Stimulated activated naive CD8-positive, alpha-beta T cell treated with anti-CD3 and anti-CD28 coated beads, Interleukin-15, Interleukin-2, amounts not matched to agents 100 ng/mL and 50 ng/mL, for 24 hours (primary cell): ENCODE measurements around the gene ARIH2.
"Not testable (repeated sequence)": the region's sequence is repeated elsewhere in the genome, so short reads cannot be mapped to it uniquely, and the experiment has no call there.

Experiments used
- H3K27ac Mint-ChIP-seq: one replicate; pipeline ENCODE4 v1.8.0; 2021; ENCODE audit warnings: mild to moderate bottlenecking, mixed read lengths
- H3K27me3 Mint-ChIP-seq: one replicate; pipeline ENCODE4 v1.8.0; 2021; ENCODE audit warnings: mixed read lengths
- H3K36me3 Mint-ChIP-seq: one replicate; pipeline ENCODE4 v1.8.0; 2021; ENCODE audit warnings: low read depth, mixed read lengths
- H3K4me1 Mint-ChIP-seq: one replicate; pipeline ENCODE4 v1.8.0; 2021; ENCODE audit warnings: low read depth, mixed read lengths
- H3K4me3 Mint-ChIP-seq: one replicate; pipeline ENCODE4 v1.8.0; 2021; ENCODE audit warnings: mild to moderate bottlenecking, mixed read lengths
- H3K9me3 Mint-ChIP-seq: one replicate; pipeline ENCODE4 v1.8.0; 2021; ENCODE audit warnings: mixed read lengths

ARIH2 gene

DNA sequence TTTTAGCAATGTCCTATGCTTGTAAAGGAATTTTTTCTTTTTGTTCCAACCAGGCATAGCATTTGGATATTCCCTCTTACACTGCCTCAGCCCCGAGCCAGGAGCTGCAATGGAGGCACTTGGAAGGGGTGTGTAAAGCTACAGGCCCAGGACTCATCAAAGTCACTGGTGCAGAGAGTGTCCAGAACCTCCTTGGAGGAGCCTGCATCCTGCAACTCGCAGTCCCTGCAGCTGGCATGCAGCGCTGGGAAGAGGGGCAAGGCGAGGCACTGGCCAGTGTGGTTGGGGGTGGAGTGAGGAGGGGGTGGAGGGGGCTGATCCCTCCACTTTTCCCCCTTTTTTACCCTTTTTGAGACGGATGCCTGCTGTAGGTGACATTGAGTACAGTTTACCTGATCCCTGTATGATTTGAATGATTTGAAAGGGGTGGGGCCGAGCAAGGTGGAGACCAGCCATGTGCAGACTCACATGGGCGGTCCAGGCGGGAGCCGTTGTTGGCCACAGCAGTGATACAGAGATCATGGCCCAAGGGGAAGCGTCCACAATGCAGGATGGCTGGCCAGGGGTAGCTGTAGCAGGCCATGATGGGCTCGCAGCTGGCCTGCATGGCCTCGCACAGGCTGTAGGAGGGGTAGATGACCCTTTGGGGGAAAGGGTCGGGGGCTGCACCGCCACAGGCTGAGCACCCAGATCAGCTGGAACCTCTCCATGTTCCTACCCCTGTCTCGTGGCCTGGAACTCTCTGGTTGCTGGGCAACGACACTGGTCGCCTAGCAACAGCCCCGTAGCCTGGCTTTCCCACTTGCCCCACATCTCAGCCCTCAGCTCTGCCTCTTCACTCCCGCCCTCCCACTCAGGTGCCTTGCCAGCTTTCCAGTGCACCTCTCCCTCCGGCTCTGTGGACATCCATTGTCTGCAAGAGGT is 79.3 kb downstream of the ARIH2 start:
- no peak overlapping the region for H3K27ac Mint-ChIP-seq
- no peak overlapping the region for H3K4me3 Mint-ChIP-seq

GRCh38 chr3:48999085-48999858 is 80.6 kb downstream of the ARIH2 start:
- H3K4me1 Mint-ChIP-seq: peaks cover 10% of the 10 kb centered on the region
- H3K27ac Mint-ChIP-seq: no peak overlapping the region
- H3K36me3 Mint-ChIP-seq: peaks cover 6% of the 10 kb centered on the region
- no peak overlapping the region for H3K4me3 Mint-ChIP-seq
- no peaks in the 10 kb centered on the region for H3K27me3 Mint-ChIP-seq
- no peaks in the 10 kb centered on the region for H3K9me3 Mint-ChIP-seq

More for the DNA sequence above, 79.3 kb downstream of the ARIH2 start:
- H3K27me3 Mint-ChIP-seq: no peaks in the 10 kb centered on the region
- peaks cover 21% of the 10 kb centered on the region for H3K4me1 Mint-ChIP-seq
- H3K9me3 Mint-ChIP-seq: no peaks in the 10 kb centered on the region
- peaks cover 6% of the 10 kb centered on the region for H3K36me3 Mint-ChIP-seq

DNA sequence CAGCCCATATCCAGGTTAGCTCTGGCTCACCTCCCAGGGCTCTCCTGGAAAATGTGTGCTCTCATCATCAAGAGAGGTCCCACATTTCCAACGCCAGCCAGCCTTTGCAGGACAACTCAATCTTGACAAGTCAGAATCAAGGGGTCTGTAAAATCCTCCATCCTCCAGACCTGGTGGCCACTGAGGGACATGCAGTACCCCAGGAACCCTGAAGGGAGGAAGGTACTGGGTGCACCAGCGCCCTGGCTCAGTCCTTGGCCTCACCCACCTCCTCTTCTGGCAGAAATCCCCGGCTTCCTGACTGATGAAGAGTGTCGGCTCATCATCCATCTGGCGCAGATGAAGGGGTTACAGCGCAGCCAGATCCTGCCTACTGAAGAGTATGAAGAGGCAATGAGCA is 82.5 kb downstream of the ARIH2 start:
- Mint-ChIP-seq H3K4me3 (no peak overlapping the region), H3K36me3 (no peaks in the 10 kb centered on the region), H3K27ac (no peak overlapping the region), H3K9me3 (no peaks in the 10 kb centered on the region), H3K4me1 (peaks cover under 1% of the 10 kb centered on the region), H3K27me3 (no peaks in the 10 kb centered on the region)

- no peaks in the 10 kb centered on the region for H3K27me3 Mint-ChIP-seq
- H3K36me3 Mint-ChIP-seq: peaks cover 14% of the 10 kb centered on the region
- H3K4me3 Mint-ChIP-seq: no peak overlapping the region
- peaks cover 24% of the 10 kb centered on the region for H3K4me1 Mint-ChIP-seq
- no peaks in the 10 kb centered on the region for H3K9me3 Mint-ChIP-seq
- H3K27ac Mint-ChIP-seq: no peak overlapping the region
Measured at GRCh38 chr3:49004352-49005302, 86.0 kb downstream of the ARIH2 start.

GRCh38 chr3:49005303-49005680 is 86.7 kb downstream of the ARIH2 start:
- Mint-ChIP-seq H3K27ac (no peak overlapping the region), H3K27me3 (no peaks in the 10 kb centered on the region), H3K4me1 (peaks cover 25% of the 10 kb centered on the region), H3K4me3 (no peak overlapping the region), H3K36me3 (peaks cover 14% of the 10 kb centered on the region), H3K9me3 (no peaks in the 10 kb centered on the region)

DNA sequence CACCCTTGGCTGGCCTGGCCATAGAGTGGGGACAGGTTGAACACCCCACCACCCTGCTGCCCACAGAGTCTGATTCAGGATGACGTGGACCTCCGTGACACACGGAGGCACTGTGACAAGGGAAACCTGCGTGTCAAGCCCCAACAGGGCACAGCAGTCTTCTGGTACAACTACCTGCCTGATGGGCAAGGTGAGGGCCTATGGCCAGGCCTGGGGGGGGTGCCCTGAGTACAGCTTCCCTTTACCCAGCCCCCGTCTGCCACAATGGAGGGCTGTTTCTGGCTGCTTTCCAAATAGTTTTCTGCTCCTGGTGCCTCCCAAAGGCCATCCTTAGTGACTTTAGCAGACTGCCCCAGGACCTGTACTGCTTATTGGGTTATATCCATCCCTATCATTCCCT is 87.4 kb downstream of the ARIH2 start:
- Mint-ChIP-seq H3K27me3 (no peaks in the 10 kb centered on the region), H3K36me3 (peaks cover 14% of the 10 kb centered on the region), H3K27ac (no peak overlapping the region), H3K4me3 (peak overlapping the region; percentile 94), H3K9me3 (no peaks in the 10 kb centered on the region), H3K4me1 (peaks cover 25% of the 10 kb centered on the region)

DNA sequence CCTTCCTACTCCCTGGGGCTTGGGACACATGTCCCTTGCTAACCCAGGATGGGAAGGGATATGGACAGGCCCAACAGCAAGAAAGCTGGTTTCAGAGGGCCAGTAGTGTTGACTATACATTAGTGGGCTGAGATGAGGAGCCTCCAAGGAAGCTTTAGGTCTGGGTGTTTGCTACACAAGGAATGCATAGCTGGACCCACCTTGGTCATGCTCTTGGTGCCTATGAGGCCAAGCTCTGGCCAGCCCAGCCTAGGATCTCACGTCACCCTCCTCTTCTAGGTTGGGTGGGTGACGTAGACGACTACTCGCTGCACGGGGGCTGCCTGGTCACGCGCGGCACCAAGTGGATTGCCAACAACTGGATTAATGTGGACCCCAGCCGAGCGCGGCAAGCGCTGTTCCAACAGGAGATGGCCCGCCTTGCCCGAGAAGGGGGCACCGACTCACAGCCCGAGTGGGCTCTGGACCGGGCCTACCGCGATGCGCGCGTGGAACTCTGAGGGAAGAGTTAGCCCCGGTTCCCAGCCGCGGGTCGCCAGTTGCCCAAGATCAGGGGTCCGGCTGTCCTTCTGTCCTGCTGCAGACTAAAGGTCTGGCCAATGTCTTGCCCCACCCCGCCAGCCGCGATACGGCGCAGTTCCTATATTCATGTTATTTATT is 87.9 kb downstream of the ARIH2 start:
- Mint-ChIP-seq H3K4me1 (peaks cover 25% of the 10 kb centered on the region), H3K36me3 (peaks cover 14% of the 10 kb centered on the region), H3K27ac (peak overlapping the region; percentile 97), H3K27me3 (no peaks in the 10 kb centered on the region), H3K9me3 (no peaks in the 10 kb centered on the region), H3K4me3 (peak overlapping the region; percentile 94)

DNA sequence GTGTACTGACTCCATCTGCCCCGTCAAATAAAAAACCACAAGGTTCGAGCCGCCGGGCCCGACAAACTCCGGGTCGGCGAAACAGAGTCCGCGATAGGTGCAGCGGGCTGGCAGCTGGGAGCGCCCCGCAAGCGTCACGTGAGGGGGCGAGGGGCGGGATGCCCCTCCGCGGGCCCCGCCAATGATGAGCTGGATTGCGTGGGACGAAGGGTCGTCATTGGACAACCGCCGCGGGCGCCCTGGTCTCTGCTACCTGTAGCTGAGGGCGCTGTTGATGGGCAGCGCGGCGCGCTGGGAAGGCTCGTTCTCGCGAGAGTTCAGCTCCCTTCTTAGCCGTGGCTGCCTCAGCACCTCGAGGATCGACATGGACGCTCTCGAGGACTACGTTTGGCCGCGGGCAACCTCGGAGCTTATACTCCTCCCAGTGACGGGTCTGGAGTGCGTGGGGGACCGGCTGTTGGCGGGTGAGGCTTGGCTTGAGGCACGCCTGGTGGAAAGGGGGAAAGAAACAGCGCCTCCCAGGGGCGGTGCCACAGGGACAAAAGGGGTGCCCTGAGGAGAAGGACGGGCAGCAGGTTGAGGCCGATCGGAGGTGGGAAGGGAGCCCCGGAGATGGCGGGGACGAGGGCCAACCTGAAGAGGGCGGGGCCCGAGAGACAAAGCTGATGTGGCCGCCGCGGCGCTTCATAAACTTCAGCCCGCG is 88.6 kb downstream of the ARIH2 start, which contains the start of gene WDR6:
Gene WDR6 (plus strand): TSS at position 324 of the 703 bp plus-strand sequence. CDS start 41 bp downstream, at position 365.
- Mint-ChIP-seq H3K27me3 (no peaks in the 10 kb centered on the region), H3K4me3 (peak within 1 kb of the TSS; percentile 94), H3K9me3 (no peaks in the 10 kb centered on the region), H3K27ac (peak within 1 kb of the TSS; percentile 97), H3K36me3 (peaks cover 19% of the 10 kb centered on the region), H3K4me1 (peaks cover 25% of the 10 kb centered on the region)

DNA sequence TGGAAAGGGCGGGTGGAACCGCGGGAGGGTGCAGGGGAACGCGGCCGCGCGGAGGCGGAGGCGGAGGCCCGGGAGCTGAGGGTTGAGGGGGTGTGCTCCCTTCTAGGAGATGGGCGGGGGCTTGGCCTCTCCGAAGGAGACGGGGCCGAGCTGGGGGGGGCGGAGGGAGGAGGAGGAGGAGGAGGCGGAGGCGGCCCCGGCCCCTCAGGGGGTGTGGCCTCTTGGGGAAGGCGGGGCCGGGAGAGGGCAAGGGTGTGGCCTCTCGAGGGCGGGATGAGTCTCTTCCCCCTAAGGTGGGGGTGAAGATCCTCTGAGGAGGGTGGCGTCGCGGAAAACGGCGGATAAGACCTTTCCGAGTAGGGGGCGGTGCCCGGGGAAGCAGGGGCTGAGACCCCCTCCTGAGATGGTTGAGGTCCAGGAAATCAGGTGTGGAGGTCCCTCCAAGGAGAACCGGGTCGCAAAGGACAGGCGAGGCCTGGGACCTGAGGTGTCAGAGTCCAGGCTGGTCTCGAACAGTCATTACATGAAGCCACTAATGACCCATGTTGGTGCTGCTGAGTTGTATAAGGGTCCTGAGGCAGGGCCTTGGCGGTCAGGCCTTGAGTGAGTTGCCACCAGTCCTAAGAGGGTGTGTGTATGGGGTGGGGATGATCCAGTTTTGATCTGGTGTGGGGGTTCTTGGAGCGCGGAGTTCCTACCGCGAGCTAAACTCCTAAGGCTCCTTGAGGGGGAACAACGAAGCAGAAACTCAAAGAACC is 89.3 kb downstream of the ARIH2 start:
- no peaks in the 10 kb centered on the region for H3K27me3 Mint-ChIP-seq
- peak overlapping the region; percentile 94 for H3K4me3 Mint-ChIP-seq
- H3K9me3 Mint-ChIP-seq: no peaks in the 10 kb centered on the region
- H3K4me1 Mint-ChIP-seq: peaks cover 25% of the 10 kb centered on the region
- peaks cover 19% of the 10 kb centered on the region for H3K36me3 Mint-ChIP-seq
- H3K27ac Mint-ChIP-seq: peak overlapping the region; percentile 97

GRCh38 chr3:49008627-49009026 is 90.0 kb downstream of the ARIH2 start:
- Mint-ChIP-seq H3K36me3 (peaks cover 19% of the 10 kb centered on the region), H3K4me3 (peak overlapping the region; percentile 94)

DNA sequence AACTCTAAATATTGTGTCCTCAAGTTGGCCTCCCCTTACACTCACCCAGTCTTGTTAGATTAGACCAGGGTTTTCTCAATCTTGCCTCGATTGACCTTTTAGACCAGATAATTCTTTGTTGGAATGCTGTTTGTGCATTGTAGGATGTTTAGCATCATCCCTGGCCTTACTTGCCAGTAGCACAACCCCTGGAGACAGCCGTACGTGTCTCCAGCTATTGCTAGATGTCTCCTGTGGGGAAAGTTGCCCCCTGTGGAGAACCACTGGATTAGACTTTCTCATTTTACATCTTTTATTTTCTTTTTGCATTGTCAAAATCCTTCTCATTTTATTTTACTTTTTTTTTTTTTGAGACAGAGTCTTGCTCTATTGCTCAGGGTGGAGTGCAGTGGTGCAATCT is 90.8 kb downstream of the ARIH2 start:
- peak overlapping the region; percentile 58 for H3K27ac Mint-ChIP-seq
- peaks cover 25% of the 10 kb centered on the region for H3K4me1 Mint-ChIP-seq
- no peaks in the 10 kb centered on the region for H3K27me3 Mint-ChIP-seq
- no peak overlapping the region for H3K4me3 Mint-ChIP-seq
- no peaks in the 10 kb centered on the region for H3K9me3 Mint-ChIP-seq
- peaks cover 19% of the 10 kb centered on the region for H3K36me3 Mint-ChIP-seq

More at GRCh38 chr3:49008627-49009026, 90.0 kb downstream of the ARIH2 start:
- H3K27me3 Mint-ChIP-seq, H3K9me3 Mint-ChIP-seq: not testable (repeated sequence)
- Mint-ChIP-seq H3K4me1 (peaks cover 25% of the 10 kb centered on the region), H3K27ac (peak overlapping the region; percentile 97)

DNA sequence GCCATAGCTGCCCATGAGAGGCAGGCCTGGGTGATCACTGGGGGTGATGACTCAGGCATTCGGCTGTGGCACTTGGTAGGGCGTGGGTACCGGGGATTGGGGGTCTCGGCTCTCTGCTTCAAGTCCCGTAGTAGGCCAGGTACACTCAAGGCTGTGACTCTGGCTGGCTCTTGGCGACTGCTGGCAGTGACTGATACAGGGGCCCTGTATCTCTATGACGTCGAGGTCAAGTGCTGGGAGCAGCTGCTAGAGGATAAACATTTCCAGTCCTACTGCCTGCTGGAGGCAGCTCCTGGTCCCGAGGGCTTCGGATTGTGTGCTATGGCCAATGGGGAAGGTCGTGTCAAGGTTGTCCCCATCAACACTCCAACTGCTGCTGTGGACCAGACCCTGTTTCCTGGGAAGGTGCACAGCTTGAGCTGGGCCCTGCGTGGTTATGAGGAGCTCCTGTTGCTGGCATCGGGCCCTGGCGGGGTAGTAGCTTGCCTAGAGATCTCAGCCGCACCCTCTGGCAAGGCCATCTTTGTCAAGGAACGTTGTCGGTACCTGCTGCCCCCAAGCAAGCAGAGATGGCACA is 93.9 kb downstream of the ARIH2 start:
- no peak overlapping the region for H3K4me3 Mint-ChIP-seq
- peaks cover 33% of the 10 kb centered on the region for H3K36me3 Mint-ChIP-seq
- peaks cover 22% of the 10 kb centered on the region for H3K4me1 Mint-ChIP-seq
- no peaks in the 10 kb centered on the region for H3K9me3 Mint-ChIP-seq
- H3K27ac Mint-ChIP-seq: no peak overlapping the region
- H3K27me3 Mint-ChIP-seq: no peaks in the 10 kb centered on the region
